Measurements from ENCODE around the gene LEPR.
"Not testable (repeated sequence)": the region's sequence is repeated elsewhere in the genome, so short reads cannot be mapped to it uniquely, and the experiment has no call there.

Gene LEPR

GRCh38 chr1:65437616-65438015 is 17.1 kb downstream of the LEPR start:
- DNase-seq: no peak

GRCh38 chr1:65440322-65440900 is 19.9 kb downstream of the LEPR start:
- DNase-seq: no peak

GRCh38 chr1:65440915-65441314 is 20.4 kb downstream of the LEPR start:
- no peak for DNase-seq

- DNase-seq: no peak
Observed at GRCh38 chr1:65441464-65441863, 21.0 kb downstream of the LEPR start.

GRCh38 chr1:65442442-65442841 is 22.0 kb downstream of the LEPR start:
- DNase-seq: no peak

- no peak for DNase-seq
Observed at GRCh38 chr1:65443647-65444046, 23.2 kb downstream of the LEPR start.

- DNase-seq: no peak
Observed at GRCh38 chr1:65444128-65444640, 23.7 kb downstream of the LEPR start.

GRCh38 chr1:65445837-65446236 is 25.4 kb downstream of the LEPR start:
- DNase-seq: no peak

- no peak for DNase-seq
Observed at GRCh38 chr1:65449214-65449823, 28.9 kb downstream of the LEPR start.

GRCh38 chr1:65455678-65456077 is 35.2 kb downstream of the LEPR start:
- not testable (repeated sequence) for DNase-seq

- DNase-seq: no peak
Observed at GRCh38 chr1:65456481-65456880, 36.0 kb downstream of the LEPR start.

- DNase-seq: no peak
Observed at GRCh38 chr1:65457868-65458267, 37.4 kb downstream of the LEPR start.

GRCh38 chr1:65458730-65459396 is 38.4 kb downstream of the LEPR start:
- DNase-seq: no peak

GRCh38 chr1:65459397-65459768 is 38.9 kb downstream of the LEPR start:
- peak in 1 of 2 experiments; percentile 31 for DNase-seq

- DNase-seq: not testable (repeated sequence)
Observed at GRCh38 chr1:65465837-65466236, 45.4 kb downstream of the LEPR start.

- peak; percentile 25 to 82 for DNase-seq
Observed at GRCh38 chr1:65467536-65467935, 47.1 kb downstream of the LEPR start.

GRCh38 chr1:65469126-65469888 is 48.8 kb downstream of the LEPR start:
- no peak for DNase-seq

GRCh38 chr1:65469889-65470340 is 49.4 kb downstream of the LEPR start:
- DNase-seq: no peak

All from NCI-H524 (cell line).